Smooth muscle cell (in vitro differentiated cells): ENCODE measurements around the gene MAGI3. TPM values are rescaled to one million over a fixed set of nuclear protein-coding genes. Genes with fewer than 3 reads are reported as not detected.

Source experiments
- DNase-seq: peaks from one replicate; lab custom pipeline; 2025; ENCODE audit not compliant: unreplicated experiment; lab: John Stamatoyannopoulos, UW
- H2AFZ ChIP-seq: fragments of 200-600 bp; sonication (generic); 2 replicates; pipeline ENCODE4 v1.6.0; 2016; ENCODE audit warnings: antibody characterized with exemption, low read depth, mild to moderate bottlenecking
- H3F3A ChIP-seq: fragments of 200-600 bp; sonication (generic); 2 replicates; pipeline ENCODE4 v1.6.0; 2017; ENCODE audit warnings: antibody characterized with exemption, low read depth
- H3K27ac ChIP-seq: fragments of 200-600 bp; sonication (generic); 2 replicates; pipeline ENCODE4 v1.5.1; 2016; ENCODE audit warnings: low read depth, mild to moderate bottlenecking
- H3K27me3 ChIP-seq: fragments of 200-600 bp; sonication (generic); 2 replicates; pipeline ENCODE4 v1.6.1; 2016; ENCODE audit warnings: low read depth, mild to moderate bottlenecking
- H3K36me3 ChIP-seq: fragments of 200-600 bp; sonication (generic); 2 replicates; pipeline ENCODE4 v1.5.1; 2016; ENCODE audit warnings: low read depth
- H3K4me1 ChIP-seq: fragments of 200-600 bp; sonication (generic); 2 replicates; pipeline ENCODE4 v1.5.1; 2016; ENCODE audit warnings: low read depth
- H3K4me2 ChIP-seq: fragments of 200-600 bp; sonication (generic); 2 replicates; pipeline ENCODE4 v1.6.0; 2016; ENCODE audit warnings: mild to moderate bottlenecking
- H3K4me3 ChIP-seq: fragments of 200-600 bp; sonication (generic); 2 replicates; pipeline ENCODE4 v1.5.1; 2016; ENCODE audit warnings: mild to moderate bottlenecking
- H3K79me2 ChIP-seq: fragments of 200-600 bp; sonication (generic); 2 replicates; pipeline ENCODE4 v1.6.0; 2016; ENCODE audit warnings: low read depth, mild to moderate bottlenecking
- H3K9ac ChIP-seq: fragments of 200-600 bp; sonication (generic); 2 replicates; pipeline ENCODE4 v1.6.0; 2016; ENCODE audit warnings: low read depth
- H3K9me3 ChIP-seq: fragments of 200-600 bp; sonication (generic); replicated peaks from 2 replicates; pipeline ENCODE4 v1.5.1; 2016; ENCODE audit warnings: low read depth
- H4K20me1 ChIP-seq: fragments of 200-600 bp; sonication (generic); 2 replicates; pipeline ENCODE4 v1.6.0; 2016; ENCODE audit warnings: low read depth
- CTCF ChIP-seq: fragments of 200-600 bp; sonication (generic); IDR thresholded peaks from 2 replicates; pipeline ENCODE4 v1.5.1; 2017; ENCODE audit warnings: borderline replicate concordance, mild to moderate bottlenecking, antibody characterized with exemption; ENCODE audit not compliant: insufficient read depth, poor library complexity, severe bottlenecking
- WGBS: methylation state at CpG from one replicate; pipeline ENCODE4 v1.1.7; 2016; ENCODE audit warnings: low lambda C conversion rate; 5-methylcytosine and 5-hydroxymethylcytosine counted together
- polyA plus RNA-seq: library from polyadenylated mRNA; unstranded; fragments of >200 nt; fragmentation: Nextera tagmentation; extraction: Ambion mirVana; gene quantifications from 2 replicates; pipeline ENCODE4 v1.2.1, GENCODE V29; 2016
- total RNA-seq: library from RNA; depleted of rRNA; stranded (reverse); fragments of >200 nt; gene quantifications from 2 replicates; pipeline ENCODE4 v1.2.3, GENCODE V29; 2014

Gene MAGI3
- total and polyA plus RNA-seq, 2 experiments from 2014 or later = 10.9 to 19.1 TPM

GRCh38 chr1:113616156-113616555 is 225.8 kb downstream of the MAGI3 start:
- H3K4me1 ChIP-seq = peaks cover 4% of the 10 kb centered on the region
- H3K9ac ChIP-seq = no peak overlapping the region
- no peaks in the 10 kb centered on the region for H3K79me2 ChIP-seq
- H3K9me3 ChIP-seq = no peaks in the 10 kb centered on the region
- H3F3A ChIP-seq = no peaks in the 10 kb centered on the region
- H3K27ac ChIP-seq = no peak overlapping the region
- TF ChIP-seq CTCF = no peak
- H3K36me3 ChIP-seq = peaks cover 3% of the 10 kb centered on the region
- WGBS = 79% methylated on average over 4 of the region's 4 CpGs
- H4K20me1 ChIP-seq = no peaks in the 10 kb centered on the region
- H2AFZ ChIP-seq = no peak overlapping the region
- no peak overlapping the region for H3K4me2 ChIP-seq
- H3K27me3 ChIP-seq = no peaks in the 10 kb centered on the region
- H3K4me3 ChIP-seq = no peak overlapping the region
- DNase-seq = no peak

DNA sequence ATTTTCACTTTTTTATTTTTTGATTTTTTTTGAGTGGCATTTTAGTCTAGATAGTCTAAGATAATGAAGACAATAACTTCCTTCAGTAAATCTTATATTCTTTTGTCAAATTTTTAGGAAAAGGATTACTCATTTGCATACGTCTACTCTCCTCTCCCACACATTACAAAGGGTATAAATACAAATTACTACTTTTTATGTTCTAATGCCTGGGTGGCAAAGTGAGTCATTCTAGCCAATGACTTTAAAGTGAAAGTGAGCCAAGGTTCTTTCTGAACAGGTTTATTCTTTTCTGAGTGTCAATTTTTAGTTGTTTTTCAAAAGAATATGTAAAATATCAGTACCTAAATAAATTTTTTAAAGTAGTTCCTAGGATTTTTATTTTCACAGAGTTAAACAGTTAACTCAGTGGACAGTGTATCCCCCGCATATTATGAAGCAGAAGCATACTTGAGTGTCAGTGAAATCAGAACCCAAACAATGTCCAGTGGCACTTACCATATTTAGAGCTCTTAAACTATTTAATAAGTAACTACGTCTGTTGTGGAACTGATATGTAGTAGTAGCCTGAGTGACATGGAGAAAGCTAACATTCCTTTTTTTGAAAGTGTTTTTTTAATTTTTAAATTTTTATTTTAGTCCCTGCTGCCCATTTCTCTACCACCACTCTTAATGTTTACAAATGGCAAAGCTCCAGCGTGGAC is 227.3 kb downstream of the MAGI3 start:
- TF ChIP-seq CTCF = no peak
- DNase-seq = no peak
- no peak overlapping the region for H3K4me3 ChIP-seq

DNA sequence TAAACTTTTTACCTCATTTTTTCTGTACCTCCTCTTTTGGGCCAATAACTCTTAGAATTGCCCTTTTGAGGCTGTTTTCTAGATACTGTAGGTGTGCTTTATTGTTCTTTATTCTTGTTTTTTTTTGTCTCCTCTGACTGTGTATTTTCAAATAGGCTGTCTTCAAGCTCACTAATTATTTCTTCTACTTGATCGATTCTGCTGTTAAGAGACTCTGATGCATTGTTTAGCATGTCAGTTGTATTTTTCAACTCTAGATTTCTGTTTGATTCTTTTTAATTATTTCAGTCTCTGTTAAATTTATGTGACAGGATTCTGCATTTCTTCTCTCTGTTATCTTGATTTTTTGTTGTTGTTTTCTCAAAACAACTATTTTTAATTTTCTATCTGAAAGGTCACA is 238.7 kb downstream of the MAGI3 start:
- no peaks in the 10 kb centered on the region for H3F3A ChIP-seq
- H3K4me1 ChIP-seq = no peaks in the 10 kb centered on the region
- no peak for DNase-seq
- no peak overlapping the region for H3K9ac ChIP-seq
- H2AFZ ChIP-seq = no peak overlapping the region
- H3K4me2 ChIP-seq = no peak overlapping the region
- H3K4me3 ChIP-seq = no peak overlapping the region
- no peak overlapping the region for H3K27ac ChIP-seq
- no peaks in the 10 kb centered on the region for H3K27me3 ChIP-seq
- no peaks in the 10 kb centered on the region for H3K79me2 ChIP-seq
- H3K9me3 ChIP-seq = peaks cover 14% of the 10 kb centered on the region
- 100% methylated on average over 1 of the region's 1 CpG for WGBS
- no peak for TF ChIP-seq CTCF
- no peaks in the 10 kb centered on the region for H4K20me1 ChIP-seq
- peaks cover 27% of the 10 kb centered on the region for H3K36me3 ChIP-seq

More for the DNA sequence above, 227.3 kb downstream of the MAGI3 start:
- H3F3A ChIP-seq = no peaks in the 10 kb centered on the region
- H3K4me1 ChIP-seq = peaks cover 4% of the 10 kb centered on the region
- H2AFZ ChIP-seq = no peak overlapping the region
- no peak overlapping the region for H3K27ac ChIP-seq
- H4K20me1 ChIP-seq = no peaks in the 10 kb centered on the region
- no peak overlapping the region for H3K9ac ChIP-seq
- peaks cover 3% of the 10 kb centered on the region for H3K36me3 ChIP-seq
- no peaks in the 10 kb centered on the region for H3K9me3 ChIP-seq
- WGBS = 81% methylated on average over 4 of the region's 4 CpGs
- H3K79me2 ChIP-seq = no peaks in the 10 kb centered on the region
- H3K4me2 ChIP-seq = no peak overlapping the region
- no peaks in the 10 kb centered on the region for H3K27me3 ChIP-seq
